Tibial nerve (tissue), 3 donors: Measurements from ENCODE around the gene CD200R1L.

Experiments used
- POLR2A ChIP-seq, 2 donors: fragments of 450-650 bp; IDR thresholded peaks; one replicate each; pipeline ENCODE4 v1.6.1; 2017; ENCODE audit warnings: antibody characterized with exemption in 2 of 2, mild to moderate bottlenecking in 2 of 2, moderate library complexity in 2 of 2
- TF ChIP-seq, protein P1 (sequence below), 5 experiments: fragments of 200-600 bp in 3 of 5; fragments of 450-650 bp in 2 of 5; sonication (generic) in 3 of 5; IDR thresholded peaks; one replicate each; pipeline ENCODE4 v1.5.1; 2016 to 2019; ENCODE audit warnings: antibody characterized with exemption in 5 of 5, mild to moderate bottlenecking in 3 of 5, moderate library complexity in 2 of 5

DNA sequence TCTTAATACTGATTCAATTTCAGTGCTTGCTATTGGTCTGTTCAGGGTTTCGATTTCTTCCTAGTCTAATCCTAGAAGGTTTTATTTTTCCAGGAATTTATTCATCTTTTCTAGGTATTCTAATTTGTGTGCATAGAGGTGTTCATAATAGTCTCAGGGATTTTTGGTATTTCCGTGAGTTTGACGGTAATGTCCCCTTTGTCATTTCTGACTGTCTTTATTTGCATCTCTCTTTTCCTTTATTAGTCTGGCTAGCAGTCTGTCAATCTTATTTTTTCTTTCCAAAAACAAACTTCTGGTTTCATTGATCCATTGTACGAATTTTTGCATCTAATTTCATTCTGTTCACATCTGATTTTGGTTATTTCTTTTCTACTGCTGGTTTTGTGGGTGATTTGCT is 35.2 kb upstream of the CD200R1L start:
- no peak for TF ChIP-seq POLR2A (IDR thresholded peaks at IDR 0.05)
- TF ChIP-seq, protein P1, sequence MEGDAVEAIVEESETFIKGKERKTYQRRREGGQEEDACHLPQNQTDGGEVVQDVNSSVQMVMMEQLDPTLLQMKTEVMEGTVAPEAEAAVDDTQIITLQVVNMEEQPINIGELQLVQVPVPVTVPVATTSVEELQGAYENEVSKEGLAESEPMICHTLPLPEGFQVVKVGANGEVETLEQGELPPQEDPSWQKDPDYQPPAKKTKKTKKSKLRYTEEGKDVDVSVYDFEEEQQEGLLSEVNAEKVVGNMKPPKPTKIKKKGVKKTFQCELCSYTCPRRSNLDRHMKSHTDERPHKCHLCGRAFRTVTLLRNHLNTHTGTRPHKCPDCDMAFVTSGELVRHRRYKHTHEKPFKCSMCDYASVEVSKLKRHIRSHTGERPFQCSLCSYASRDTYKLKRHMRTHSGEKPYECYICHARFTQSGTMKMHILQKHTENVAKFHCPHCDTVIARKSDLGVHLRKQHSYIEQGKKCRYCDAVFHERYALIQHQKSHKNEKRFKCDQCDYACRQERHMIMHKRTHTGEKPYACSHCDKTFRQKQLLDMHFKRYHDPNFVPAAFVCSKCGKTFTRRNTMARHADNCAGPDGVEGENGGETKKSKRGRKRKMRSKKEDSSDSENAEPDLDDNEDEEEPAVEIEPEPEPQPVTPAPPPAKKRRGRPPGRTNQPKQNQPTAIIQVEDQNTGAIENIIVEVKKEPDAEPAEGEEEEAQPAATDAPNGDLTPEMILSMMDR (IDR thresholded peaks at IDR 0.05) = no peak
